HFF-Myc (cell line): ENCODE measurements around the gene DPEP3.
"Not testable (repeated sequence)": the region's sequence is repeated elsewhere in the genome, so short reads cannot be mapped to it uniquely, and the experiment has no call there.

Source experiments
- DNase-seq: peaks from one replicate; pipeline ENCODE4 v3.0.0-alpha.2; 2011; ENCODE audit warnings: low read depth; ENCODE audit errors: extremely low read depth
- H3K4me3 ChIP-seq: replicated peaks from 2 replicates; pipeline ENCODE4 v1.5.1; 2011; ENCODE audit warnings: low read depth, mild to moderate bottlenecking, control low read depth, low read length
- TF ChIP-seq, protein P1 (sequence below): IDR thresholded peaks from 2 replicates; pipeline ENCODE4 v1.5.1; 2012; ENCODE audit warnings: mild to moderate bottlenecking, low read depth, low read length, control low read depth; ENCODE audit errors: missing control alignments

Gene DPEP3

DNA sequence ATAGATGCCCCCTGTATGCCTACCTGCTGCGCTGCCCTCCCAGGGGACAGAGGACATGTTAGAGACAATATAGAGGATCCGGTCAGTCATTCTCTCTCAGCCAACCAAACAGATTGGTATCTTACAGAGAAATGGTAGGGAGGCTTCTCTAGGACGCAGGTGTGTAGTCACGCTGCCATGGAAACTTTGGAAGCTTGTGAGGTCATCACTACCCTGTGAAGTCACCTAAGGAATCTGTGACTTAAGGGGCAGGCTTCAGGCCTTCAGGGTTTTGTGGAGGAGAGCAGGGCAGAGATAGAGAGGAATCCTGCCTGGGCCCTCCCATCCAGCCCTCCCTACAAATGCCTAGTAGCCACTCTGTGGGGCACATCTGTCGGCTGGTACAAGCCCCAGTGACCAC lies 35.4 kb upstream of the DPEP3 start, which contains the start of gene DPEP2NB:
TSS of gene DPEP2NB (minus strand) at position 231 of the 400 bp plus-strand sequence. CDS start at position 90, 141 bp downstream.
- TF ChIP-seq, protein P1, sequence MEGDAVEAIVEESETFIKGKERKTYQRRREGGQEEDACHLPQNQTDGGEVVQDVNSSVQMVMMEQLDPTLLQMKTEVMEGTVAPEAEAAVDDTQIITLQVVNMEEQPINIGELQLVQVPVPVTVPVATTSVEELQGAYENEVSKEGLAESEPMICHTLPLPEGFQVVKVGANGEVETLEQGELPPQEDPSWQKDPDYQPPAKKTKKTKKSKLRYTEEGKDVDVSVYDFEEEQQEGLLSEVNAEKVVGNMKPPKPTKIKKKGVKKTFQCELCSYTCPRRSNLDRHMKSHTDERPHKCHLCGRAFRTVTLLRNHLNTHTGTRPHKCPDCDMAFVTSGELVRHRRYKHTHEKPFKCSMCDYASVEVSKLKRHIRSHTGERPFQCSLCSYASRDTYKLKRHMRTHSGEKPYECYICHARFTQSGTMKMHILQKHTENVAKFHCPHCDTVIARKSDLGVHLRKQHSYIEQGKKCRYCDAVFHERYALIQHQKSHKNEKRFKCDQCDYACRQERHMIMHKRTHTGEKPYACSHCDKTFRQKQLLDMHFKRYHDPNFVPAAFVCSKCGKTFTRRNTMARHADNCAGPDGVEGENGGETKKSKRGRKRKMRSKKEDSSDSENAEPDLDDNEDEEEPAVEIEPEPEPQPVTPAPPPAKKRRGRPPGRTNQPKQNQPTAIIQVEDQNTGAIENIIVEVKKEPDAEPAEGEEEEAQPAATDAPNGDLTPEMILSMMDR, result no peak
- DNase-seq, result no peak
- no peak within 1 kb of the TSS for H3K4me3 ChIP-seq

GRCh38 chr16:68013440-68013839 lies 33.1 kb upstream of the DPEP3 start:
- no peak for DNase-seq
- TF ChIP-seq, protein P1, result no peak
- no peak overlapping the region for H3K4me3 ChIP-seq

GRCh38 chr16:68009872-68010271 lies 29.6 kb upstream of the DPEP3 start:
- DNase-seq, H3K4me3 ChIP-seq: not testable (repeated sequence)

GRCh38 chr16:68009157-68009735 lies 28.9 kb upstream of the DPEP3 start:
- H3K4me3 ChIP-seq, result no peak overlapping the region
- TF ChIP-seq, protein P1, result no peak
- no peak for DNase-seq

- no peak for DNase-seq
- TF ChIP-seq, protein P1, result no peak
- no peak overlapping the region for H3K4me3 ChIP-seq
Observed at GRCh38 chr16:68005786-68006286, 25.5 kb upstream of the DPEP3 start.

- TF ChIP-seq, protein P1, result no peak
Observed at GRCh38 chr16:68005211-68005610, 24.9 kb upstream of the DPEP3 start.

GRCh38 chr16:68003031-68003430 lies 22.7 kb upstream of the DPEP3 start:
- TF ChIP-seq, protein P1, result no peak
- DNase-seq, result no peak
- H3K4me3 ChIP-seq, result no peak overlapping the region

More at GRCh38 chr16:68005211-68005610, 24.9 kb upstream of the DPEP3 start:
- no peak for DNase-seq
- H3K4me3 ChIP-seq, result no peak overlapping the region
